GM10266 (cell line): Measurements from ENCODE around the gene GBP2.
A peak's percentile ranks its signal among the peaks of the same experiment; 100 is the strongest.

Experiments
- DNase-seq: peaks from one replicate; pipeline ENCODE4 v3.0.0; 2012; ENCODE audit errors: extremely low spot score
- TF ChIP-seq, protein P1 (sequence below): IDR thresholded peaks from 2 replicates; pipeline ENCODE4 v1.5.1; 2012; ENCODE audit warnings: mild to moderate bottlenecking, low read depth; ENCODE audit not compliant: control insufficient read depth, insufficient read depth; ENCODE audit errors: missing control alignments

The GBP2 gene

GRCh38 chr1:89100412-89100811 is 25.5 kb downstream of the GBP2 start:
- DNase-seq = no peak
- TF ChIP-seq, protein P1, sequence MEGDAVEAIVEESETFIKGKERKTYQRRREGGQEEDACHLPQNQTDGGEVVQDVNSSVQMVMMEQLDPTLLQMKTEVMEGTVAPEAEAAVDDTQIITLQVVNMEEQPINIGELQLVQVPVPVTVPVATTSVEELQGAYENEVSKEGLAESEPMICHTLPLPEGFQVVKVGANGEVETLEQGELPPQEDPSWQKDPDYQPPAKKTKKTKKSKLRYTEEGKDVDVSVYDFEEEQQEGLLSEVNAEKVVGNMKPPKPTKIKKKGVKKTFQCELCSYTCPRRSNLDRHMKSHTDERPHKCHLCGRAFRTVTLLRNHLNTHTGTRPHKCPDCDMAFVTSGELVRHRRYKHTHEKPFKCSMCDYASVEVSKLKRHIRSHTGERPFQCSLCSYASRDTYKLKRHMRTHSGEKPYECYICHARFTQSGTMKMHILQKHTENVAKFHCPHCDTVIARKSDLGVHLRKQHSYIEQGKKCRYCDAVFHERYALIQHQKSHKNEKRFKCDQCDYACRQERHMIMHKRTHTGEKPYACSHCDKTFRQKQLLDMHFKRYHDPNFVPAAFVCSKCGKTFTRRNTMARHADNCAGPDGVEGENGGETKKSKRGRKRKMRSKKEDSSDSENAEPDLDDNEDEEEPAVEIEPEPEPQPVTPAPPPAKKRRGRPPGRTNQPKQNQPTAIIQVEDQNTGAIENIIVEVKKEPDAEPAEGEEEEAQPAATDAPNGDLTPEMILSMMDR = no peak

DNA sequence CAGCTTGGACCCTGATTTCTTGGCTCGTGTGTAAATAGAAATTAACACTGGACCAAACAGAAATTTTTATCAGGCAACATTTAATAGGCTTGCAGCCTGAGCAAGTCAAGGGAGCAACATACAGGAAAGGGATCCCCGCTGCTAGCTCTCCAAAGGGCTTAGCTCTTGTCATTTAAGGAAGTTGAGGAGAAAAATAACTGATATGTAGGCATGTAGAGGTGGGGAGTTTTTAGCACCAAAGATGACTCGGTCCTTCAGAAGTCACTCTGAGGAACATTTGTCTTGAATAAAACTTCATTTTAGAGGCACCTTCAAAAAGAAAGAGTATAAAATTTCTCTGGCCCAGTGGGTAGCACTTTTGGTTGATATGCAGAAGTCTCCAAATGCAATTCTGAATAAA is 27.1 kb downstream of the GBP2 start:
- no peak for DNase-seq

DNA sequence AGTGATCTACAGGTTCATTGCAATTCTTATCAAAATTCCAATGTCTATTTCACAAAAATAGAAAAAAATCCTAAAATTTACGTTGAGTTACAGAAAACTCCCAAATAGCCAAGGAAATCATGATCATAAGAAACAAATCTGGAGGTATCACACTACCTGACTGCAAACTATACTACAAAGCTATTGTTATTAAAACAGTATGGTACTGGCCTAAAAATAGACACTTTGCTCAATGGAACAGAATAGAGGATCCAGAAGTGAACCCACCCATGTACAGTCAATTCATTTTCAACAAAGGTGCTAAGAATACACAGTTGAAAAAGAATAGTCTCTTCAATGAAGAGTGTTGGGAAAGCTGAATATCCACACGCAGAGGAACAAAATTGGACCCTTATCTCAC is 30.2 kb downstream of the GBP2 start:
- no peak for DNase-seq
- TF ChIP-seq, protein P1 = no peak

More for the DNA sequence above, 27.1 kb downstream of the GBP2 start:
- TF ChIP-seq, protein P1 = no peak

DNA sequence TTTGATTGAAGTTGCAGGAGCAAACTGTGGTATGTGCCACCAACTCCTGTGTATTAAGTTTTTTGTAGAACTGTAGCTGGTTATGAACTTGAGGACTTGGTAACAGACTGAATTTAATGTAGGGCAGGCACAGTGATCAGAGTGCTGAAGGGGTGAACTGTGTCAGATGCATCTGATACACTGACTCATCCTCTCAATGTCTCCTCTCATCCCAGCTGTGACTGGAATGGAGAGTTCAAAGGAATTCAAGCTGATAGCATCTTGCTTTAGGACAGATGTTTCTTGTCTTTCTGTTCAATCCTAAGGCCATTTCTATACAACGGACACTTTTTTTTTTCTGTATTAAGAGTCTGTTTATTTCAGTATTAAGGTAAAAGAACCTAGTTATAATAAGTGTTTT is 36.0 kb downstream of the GBP2 start:
- no peak for DNase-seq
- TF ChIP-seq, protein P1 = no peak

DNA sequence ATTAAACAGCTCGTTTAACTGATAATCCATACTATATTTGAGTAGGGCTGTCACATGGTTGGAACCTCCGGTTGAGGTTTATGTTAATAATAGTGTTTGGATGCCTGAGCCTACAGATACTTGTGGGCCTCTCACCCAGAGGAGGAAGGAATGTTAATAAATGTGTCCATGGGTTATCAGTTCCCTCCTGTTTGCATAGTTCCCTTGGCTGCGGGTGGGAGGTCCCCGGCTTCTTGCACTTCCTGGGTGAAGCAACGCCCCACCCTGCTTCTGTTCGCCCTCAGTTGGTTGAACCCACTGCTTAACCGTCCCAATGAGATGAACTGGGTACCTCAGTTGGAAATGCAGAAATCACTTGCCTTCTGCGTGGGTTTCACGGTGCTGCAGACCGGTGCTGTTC is 37.3 kb downstream of the GBP2 start:
- no peak for DNase-seq
- TF ChIP-seq, protein P1 = no peak

- TF ChIP-seq, protein P1 = no peak
- DNase-seq = no peak
Measured at GRCh38 chr1:89087241-89087640, 38.7 kb downstream of the GBP2 start.

GRCh38 chr1:89085781-89086180 is 40.1 kb downstream of the GBP2 start:
- TF ChIP-seq, protein P1 = peak; percentile 49
- DNase-seq = peak; percentile 22
